ENCODE measurements around the gene TTC34.
A peak's percentile ranks its signal among the peaks of the same experiment; 100 is the strongest.
"Not testable (repeated sequence)": the region's sequence is repeated elsewhere in the genome, so short reads cannot be mapped to it uniquely, and the experiment has no call there.

TTC34 gene

GRCh38 chr1:2798958-2799357 lies 2.5 kb downstream of the TTC34 start:
- DNase-seq (ENCODE audit: low spot score) = not testable (repeated sequence)

GRCh38 chr1:2797741-2798016 lies 3.8 kb downstream of the TTC34 start:
- no peak for DNase-seq (ENCODE audit: low spot score)

- no peak for DNase-seq (ENCODE audit: low spot score)
Observed at GRCh38 chr1:2796890-2797740, 4.4 kb downstream of the TTC34 start.

GRCh38 chr1:2795926-2796325 lies 5.6 kb downstream of the TTC34 start:
- no peak for DNase-seq (ENCODE audit: low spot score)

- DNase-seq (ENCODE audit: low spot score) = no peak
Observed at GRCh38 chr1:2791027-2791760, 10.3 kb downstream of the TTC34 start.

GRCh38 chr1:2789986-2790581 lies 11.4 kb downstream of the TTC34 start:
- no peak for DNase-seq (ENCODE audit: low spot score)

GRCh38 chr1:2789164-2789985 lies 12.1 kb downstream of the TTC34 start:
- DNase-seq (ENCODE audit: low spot score) = no peak

GRCh38 chr1:2788506-2789163 lies 12.9 kb downstream of the TTC34 start:
- DNase-seq (ENCODE audit: low spot score) = no peak

- DNase-seq (ENCODE audit: low spot score) = no peak
Observed at GRCh38 chr1:2787163-2787911, 14.2 kb downstream of the TTC34 start.

GRCh38 chr1:2786329-2787162 lies 14.9 kb downstream of the TTC34 start:
- DNase-seq (ENCODE audit: low spot score) = no peak

GRCh38 chr1:2785631-2786328 lies 15.7 kb downstream of the TTC34 start:
- DNase-seq (ENCODE audit: low spot score) = no peak

GRCh38 chr1:2784854-2785630 lies 16.5 kb downstream of the TTC34 start:
- DNase-seq (ENCODE audit: low spot score) = no peak

- DNase-seq (ENCODE audit: low spot score) = no peak
Observed at GRCh38 chr1:2783435-2784397, 17.8 kb downstream of the TTC34 start.

- no peak for DNase-seq (ENCODE audit: low spot score)
Observed at GRCh38 chr1:2783069-2783434, 18.4 kb downstream of the TTC34 start.

- DNase-seq (ENCODE audit: low spot score) = no peak
Observed at GRCh38 chr1:2781627-2782026, 19.9 kb downstream of the TTC34 start.

- DNase-seq (ENCODE audit: low spot score) = peak; percentile 9
Observed at GRCh38 chr1:2778220-2778592, 23.3 kb downstream of the TTC34 start.

GRCh38 chr1:2777424-2778219 lies 23.9 kb downstream of the TTC34 start:
- peak; percentile 7 for DNase-seq (ENCODE audit: low spot score)

All from AG20443 (cell line).